ENCODE measurements around the gene SFT2D3.
A peak's percentile ranks its signal among the peaks of the same experiment; 100 is the strongest.

SFT2D3 gene

DNA sequence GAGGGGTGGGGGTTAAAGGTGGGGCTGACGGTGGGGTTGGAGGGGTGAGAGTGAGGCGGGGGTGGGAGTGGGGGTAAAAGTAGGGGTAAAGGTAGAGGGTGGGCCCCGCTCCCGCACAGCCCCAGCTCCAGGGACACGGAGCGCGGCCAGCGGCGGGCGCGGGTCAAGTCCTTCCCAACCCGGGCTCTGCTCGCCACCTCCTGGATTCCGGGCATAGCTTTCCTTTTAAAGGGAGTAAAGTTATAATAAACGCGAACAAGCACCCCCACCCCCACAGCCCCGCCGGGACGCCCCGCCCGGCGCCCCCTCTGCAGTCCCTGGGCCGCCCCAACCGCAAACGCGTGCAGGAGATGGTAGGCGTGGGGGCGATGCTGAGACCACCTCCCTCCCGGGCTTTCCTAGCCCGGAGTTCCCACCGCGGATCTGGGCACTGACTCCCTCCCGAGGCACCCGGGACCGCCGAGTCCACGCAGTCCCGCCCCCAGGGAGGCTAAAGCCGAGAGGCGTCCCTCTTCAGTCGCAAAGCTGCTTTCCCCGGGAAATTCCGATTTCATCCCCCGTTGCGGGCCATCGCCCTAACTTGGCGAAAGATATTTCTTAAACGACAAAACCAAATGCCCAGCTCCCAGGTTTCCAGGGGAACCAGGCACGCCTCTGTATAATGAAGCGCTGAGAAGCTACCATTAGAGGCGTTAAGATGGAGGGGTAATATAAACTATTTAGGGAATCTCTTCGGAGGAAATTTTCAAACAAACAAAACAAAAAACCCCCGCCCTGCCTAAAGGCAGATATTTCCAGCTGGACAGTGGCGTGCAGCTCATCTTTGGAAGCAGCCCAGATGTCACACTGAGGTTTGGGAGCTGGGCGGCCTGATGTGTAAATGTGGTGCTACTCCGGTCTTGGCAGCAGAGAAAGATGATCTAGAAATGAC lies 25.7 kb upstream of the SFT2D3 start, which contains the start of gene LIMS2:
Gene LIMS2 (minus strand): TSS at position 200 of the 931 bp plus-strand sequence. CDS start 506 bp downstream, outside the sequence.
- H2AFZ ChIP-seq = peak within 1 kb of the TSS; percentile 80
- no peaks in the 10 kb centered on the region for H3K36me3 ChIP-seq (ENCODE audit: control insufficient read depth, insufficient read depth, low read length)
- TF ChIP-seq, protein P1, sequence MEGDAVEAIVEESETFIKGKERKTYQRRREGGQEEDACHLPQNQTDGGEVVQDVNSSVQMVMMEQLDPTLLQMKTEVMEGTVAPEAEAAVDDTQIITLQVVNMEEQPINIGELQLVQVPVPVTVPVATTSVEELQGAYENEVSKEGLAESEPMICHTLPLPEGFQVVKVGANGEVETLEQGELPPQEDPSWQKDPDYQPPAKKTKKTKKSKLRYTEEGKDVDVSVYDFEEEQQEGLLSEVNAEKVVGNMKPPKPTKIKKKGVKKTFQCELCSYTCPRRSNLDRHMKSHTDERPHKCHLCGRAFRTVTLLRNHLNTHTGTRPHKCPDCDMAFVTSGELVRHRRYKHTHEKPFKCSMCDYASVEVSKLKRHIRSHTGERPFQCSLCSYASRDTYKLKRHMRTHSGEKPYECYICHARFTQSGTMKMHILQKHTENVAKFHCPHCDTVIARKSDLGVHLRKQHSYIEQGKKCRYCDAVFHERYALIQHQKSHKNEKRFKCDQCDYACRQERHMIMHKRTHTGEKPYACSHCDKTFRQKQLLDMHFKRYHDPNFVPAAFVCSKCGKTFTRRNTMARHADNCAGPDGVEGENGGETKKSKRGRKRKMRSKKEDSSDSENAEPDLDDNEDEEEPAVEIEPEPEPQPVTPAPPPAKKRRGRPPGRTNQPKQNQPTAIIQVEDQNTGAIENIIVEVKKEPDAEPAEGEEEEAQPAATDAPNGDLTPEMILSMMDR (IDR thresholded peaks at IDR 0.05) = no peak
- H3K27me3 ChIP-seq (ENCODE audit: control insufficient read depth, insufficient read depth, low read length) = no peaks in the 10 kb centered on the region
- H3K9me3 ChIP-seq (ENCODE audit: control insufficient read depth, low read length) = no peaks in the 10 kb centered on the region
- H3K4me3 ChIP-seq (ENCODE audit: low read depth, low read length) = peak within 1 kb of the TSS; percentile 46
- H3K4me2 ChIP-seq (ENCODE audit: low read length) = peak within 1 kb of the TSS; percentile 72
- H3K27ac ChIP-seq = peak within 1 kb of the TSS; percentile 29
- H3K4me1 ChIP-seq = peaks cover 6% of the 10 kb centered on the region
- no peaks in the 10 kb centered on the region for H3K79me2 ChIP-seq
- H3K9ac ChIP-seq = no peak within 1 kb of the TSS

DNA sequence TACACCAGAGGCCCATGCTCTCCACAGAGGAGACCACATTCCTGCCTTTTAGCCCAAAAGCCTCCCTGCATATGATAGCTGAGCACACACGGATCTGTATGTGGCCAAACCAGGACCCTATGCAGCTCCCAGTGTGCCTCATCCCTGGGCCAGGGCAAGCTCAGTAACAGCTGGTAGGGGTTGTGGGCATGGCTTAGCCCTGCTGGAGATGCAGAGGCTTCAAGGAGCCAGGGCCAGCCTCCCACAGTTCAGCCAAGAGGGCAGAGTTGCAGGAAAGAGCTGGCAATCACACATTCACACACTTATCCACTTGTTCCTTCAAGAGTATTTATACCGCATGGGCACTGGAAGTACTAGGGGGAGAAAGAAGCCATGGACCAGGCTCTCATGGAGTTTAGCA lies 24.4 kb upstream of the SFT2D3 start:
- Histone ChIP-seq H3K9ac (no peak overlapping the region), H3K4me1 (peaks cover 6% of the 10 kb centered on the region), H2AFZ (no peak overlapping the region), H3K79me2 (no peaks in the 10 kb centered on the region), H3K36me3 (ENCODE audit: control insufficient read depth, insufficient read depth, low read length) (no peaks in the 10 kb centered on the region), H3K27me3 (ENCODE audit: control insufficient read depth, insufficient read depth, low read length) (no peaks in the 10 kb centered on the region), H3K27ac (no peak overlapping the region), H3K9me3 (ENCODE audit: control insufficient read depth, low read length) (no peaks in the 10 kb centered on the region), H3K4me2 (ENCODE audit: low read length) (no peak overlapping the region), H3K4me3 (ENCODE audit: low read depth, low read length) (no peak overlapping the region)
- TF ChIP-seq, protein P1 (IDR thresholded peaks at IDR 0.05) = no peak

- no peak overlapping the region for H3K9ac ChIP-seq
- no peaks in the 10 kb centered on the region for H3K9me3 ChIP-seq (ENCODE audit: control insufficient read depth, low read length)
- TF ChIP-seq, protein P1 (IDR thresholded peaks at IDR 0.05) = no peak
- H3K4me3 ChIP-seq (ENCODE audit: low read depth, low read length) = no peak overlapping the region
- H2AFZ ChIP-seq = no peak overlapping the region
- no peak overlapping the region for H3K27ac ChIP-seq
- H3K4me2 ChIP-seq (ENCODE audit: low read length) = no peak overlapping the region
- no peaks in the 10 kb centered on the region for H3K36me3 ChIP-seq (ENCODE audit: control insufficient read depth, insufficient read depth, low read length)
- H3K27me3 ChIP-seq (ENCODE audit: control insufficient read depth, insufficient read depth, low read length) = no peaks in the 10 kb centered on the region
- no peaks in the 10 kb centered on the region for H3K79me2 ChIP-seq
- peaks cover 6% of the 10 kb centered on the region for H3K4me1 ChIP-seq
Measured at GRCh38 chr2:127678531-127678930, 22.8 kb upstream of the SFT2D3 start.

DNA sequence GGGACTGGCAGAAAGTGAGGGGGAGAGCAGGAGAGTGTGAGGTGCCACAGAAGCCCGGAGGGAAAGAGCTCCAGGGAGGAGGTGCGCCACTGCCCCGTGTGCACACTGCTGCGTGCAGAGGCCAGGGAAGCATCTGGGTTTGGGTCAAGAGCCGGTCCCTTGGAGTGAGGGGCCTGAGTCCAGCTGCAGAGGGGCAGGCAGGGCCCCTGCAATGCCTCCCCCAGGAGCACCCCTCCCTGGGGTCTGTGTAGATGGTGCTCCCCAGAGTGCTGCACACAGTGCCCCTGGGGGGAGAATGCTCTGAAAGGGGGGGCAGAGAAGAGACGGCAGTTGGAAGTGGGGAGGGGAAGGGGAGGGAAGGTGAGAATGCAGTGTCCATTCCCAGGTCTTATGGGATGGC lies 22.3 kb upstream of the SFT2D3 start:
- Histone ChIP-seq H3K27ac (no peak overlapping the region), H3K9ac (no peak overlapping the region), H3K4me1 (peaks cover 6% of the 10 kb centered on the region), H3K4me3 (ENCODE audit: low read depth, low read length) (no peak overlapping the region), H3K9me3 (ENCODE audit: control insufficient read depth, low read length) (no peaks in the 10 kb centered on the region), H3K36me3 (ENCODE audit: control insufficient read depth, insufficient read depth, low read length) (no peaks in the 10 kb centered on the region), H2AFZ (no peak overlapping the region), H3K27me3 (ENCODE audit: control insufficient read depth, insufficient read depth, low read length) (no peaks in the 10 kb centered on the region), H3K79me2 (no peaks in the 10 kb centered on the region), H3K4me2 (ENCODE audit: low read length) (no peak overlapping the region)
- TF ChIP-seq, protein P1 (IDR thresholded peaks at IDR 0.05) = no peak

All from parathyroid adenoma (tissue), 2 donors.